ENCODE data around the gene ZFHX2.
"Not testable (repeated sequence)": the region's sequence is repeated elsewhere in the genome, so short reads cannot be mapped to it uniquely, and the experiment has no call there.

The ZFHX2 gene

DNA sequence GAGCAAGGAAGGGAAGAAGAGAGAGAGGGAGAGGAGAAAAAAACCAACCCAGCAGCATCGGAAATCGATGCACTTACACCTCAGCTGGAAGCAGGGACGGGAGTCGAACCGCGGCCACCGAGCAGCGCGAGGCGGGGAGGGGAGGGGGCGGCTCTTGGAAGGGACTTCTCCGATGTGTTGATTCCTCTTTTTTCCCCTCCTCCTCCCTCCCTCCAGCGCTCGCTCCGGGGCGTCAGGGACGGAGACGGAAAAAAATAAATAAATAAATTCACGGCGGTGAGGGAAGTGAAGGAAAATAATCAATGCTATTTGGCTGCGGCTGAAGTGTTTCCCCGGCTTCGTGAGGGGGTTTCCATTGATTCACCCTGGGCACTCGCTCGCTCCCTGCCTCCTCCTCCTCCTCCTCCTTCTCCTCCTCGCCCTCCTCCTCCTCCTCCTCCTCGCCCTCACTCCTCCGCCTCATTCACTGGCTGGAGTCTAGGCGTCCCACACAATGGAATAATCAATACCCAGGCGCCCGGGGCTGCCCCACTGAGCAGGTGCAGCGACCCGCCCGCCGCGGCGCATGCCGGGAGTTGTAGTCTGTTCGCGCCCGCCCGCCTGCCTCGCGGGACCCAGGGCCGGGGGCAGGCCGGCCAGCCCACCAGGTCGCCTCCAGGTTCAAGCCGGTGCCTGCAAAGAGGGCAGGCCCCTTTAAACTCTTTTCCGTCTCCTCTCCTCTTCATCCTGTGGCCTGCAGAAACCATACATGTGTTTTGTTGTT, at the start of gene ZFHX2:
Gene ZFHX2, minus strand, starts transcription at position 500 of the 763 bp plus-strand sequence. CDS start 16,440 bp downstream, outside the sequence.
- H3K27me3 ChIP-seq (ENCODE audit: insufficient read depth, low read depth, severe bottlenecking), result no peaks in the 10 kb centered on the region
- H3K36me3 ChIP-seq, result no peaks in the 10 kb centered on the region; the same call in 1 of the 2 replicates
- peak within 1 kb of the TSS; percentile 78 for H3K4me3 ChIP-seq (ENCODE audit: low read depth, low read length)
- H3K27ac ChIP-seq, result peak within 1 kb of the TSS; percentile 80
- no peak for TF ChIP-seq CTCF (IDR thresholded peaks at IDR 0.05; ENCODE audit: low read depth, low read length)
- H3K9me3 ChIP-seq (ENCODE audit: severe bottlenecking), result no peaks in the 10 kb centered on the region
- DNase-seq, result peak; percentile 91

DNA sequence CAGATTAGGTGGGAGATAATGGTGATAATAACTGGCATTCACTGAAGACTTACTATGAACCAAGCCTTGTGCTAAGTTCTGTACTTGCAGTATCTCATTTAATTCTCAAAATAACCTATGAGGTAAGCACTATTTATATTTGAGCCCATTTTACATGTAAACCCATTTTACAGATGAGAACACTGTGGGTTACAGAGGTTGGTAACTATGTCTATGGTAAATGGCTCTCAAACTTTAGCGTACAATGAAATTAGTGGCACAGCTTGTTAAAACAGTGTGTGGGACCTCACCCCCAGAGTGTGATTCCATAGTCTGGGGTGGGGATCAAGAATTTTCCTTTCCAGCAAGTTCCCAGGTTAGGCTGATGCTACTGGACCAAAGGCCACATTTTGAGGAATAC, 49.2 kb upstream of the ZFHX2 start:
- no peaks in the 10 kb centered on the region for H3K36me3 ChIP-seq
- no peaks in the 10 kb centered on the region for H3K9me3 ChIP-seq (ENCODE audit: severe bottlenecking)
- DNase-seq, result no peak
- no peak overlapping the region for H3K4me3 ChIP-seq (ENCODE audit: low read depth, low read length)
- H3K27me3 ChIP-seq (ENCODE audit: insufficient read depth, low read depth, severe bottlenecking), result no peaks in the 10 kb centered on the region
- no peak for TF ChIP-seq CTCF (IDR thresholded peaks at IDR 0.05; ENCODE audit: low read depth, low read length)
- H3K27ac ChIP-seq, result no peak overlapping the region

- Histone ChIP-seq H3K4me3 (ENCODE audit: low read depth, low read length) (no peak overlapping the region), H3K36me3 (no peaks in the 10 kb centered on the region), H3K9me3 (ENCODE audit: severe bottlenecking) (no peaks in the 10 kb centered on the region), H3K27ac (no peak overlapping the region), H3K27me3 (ENCODE audit: insufficient read depth, low read depth, severe bottlenecking) (no peaks in the 10 kb centered on the region)
- TF ChIP-seq CTCF (IDR thresholded peaks at IDR 0.05; ENCODE audit: low read depth, low read length), result no peak
- no peak for DNase-seq
Measured at GRCh38 chr14:23600322-23600707, 48.8 kb upstream of the ZFHX2 start.

GRCh38 chr14:23594191-23594590, 42.6 kb upstream of the ZFHX2 start:
- DNase-seq; H3K27me3 ChIP-seq (ENCODE audit: insufficient read depth, low read depth, severe bottlenecking); H3K4me3 ChIP-seq (ENCODE audit: low read depth, low read length); H3K9me3 ChIP-seq (ENCODE audit: severe bottlenecking); H3K36me3 ChIP-seq; H3K27ac ChIP-seq: not testable (repeated sequence)

- no peak overlapping the region for H3K4me3 ChIP-seq (ENCODE audit: low read depth, low read length)
- no peaks in the 10 kb centered on the region for H3K9me3 ChIP-seq (ENCODE audit: severe bottlenecking)
- H3K27me3 ChIP-seq (ENCODE audit: insufficient read depth, low read depth, severe bottlenecking), result no peaks in the 10 kb centered on the region
- H3K27ac ChIP-seq, result no peak overlapping the region
- no peaks in the 10 kb centered on the region for H3K36me3 ChIP-seq
- no peak for TF ChIP-seq CTCF (IDR thresholded peaks at IDR 0.05; ENCODE audit: low read depth, low read length)
- no peak for DNase-seq
Measured at GRCh38 chr14:23590198-23590597, 38.6 kb upstream of the ZFHX2 start.

DNA sequence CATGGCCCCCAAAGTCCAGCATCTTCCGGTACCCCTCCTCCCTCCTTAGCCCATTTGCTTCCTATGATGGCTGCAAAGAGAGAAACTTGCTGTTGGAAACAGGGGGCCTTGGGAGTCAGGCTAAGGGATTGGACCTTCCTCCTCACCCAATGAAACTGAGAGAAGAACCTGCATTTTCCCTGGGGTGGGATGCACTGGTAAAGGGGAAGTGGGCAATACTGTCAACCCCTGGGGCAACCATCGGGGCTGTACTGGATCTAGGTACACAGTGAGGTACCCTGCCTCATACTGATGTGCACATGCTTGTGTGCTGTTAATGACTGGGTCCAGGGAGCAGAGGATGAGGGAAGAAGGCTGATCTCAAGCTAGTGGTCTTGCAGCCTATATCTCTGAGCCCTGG, 38.0 kb upstream of the ZFHX2 start:
- no peak overlapping the region for H3K4me3 ChIP-seq (ENCODE audit: low read depth, low read length)
- H3K36me3 ChIP-seq, result no peaks in the 10 kb centered on the region
- DNase-seq, result no peak
- no peaks in the 10 kb centered on the region for H3K9me3 ChIP-seq (ENCODE audit: severe bottlenecking)
- no peaks in the 10 kb centered on the region for H3K27me3 ChIP-seq (ENCODE audit: insufficient read depth, low read depth, severe bottlenecking)
- no peak overlapping the region for H3K27ac ChIP-seq
- TF ChIP-seq CTCF (IDR thresholded peaks at IDR 0.05; ENCODE audit: low read depth, low read length), result no peak
